T-cell (primary cell): ENCODE results near the gene VAMP3. TPM values are rescaled to one million over a fixed set of nuclear protein-coding genes. Genes with fewer than 3 reads are reported as not detected.

ENCODE experiments used
- ATAC-seq, 4 experiments: fragments of 200-7000 bp in 3 of 4; fragments of 150-1000 bp in 1 of 4; cut with Tn5 transposase; replicated peaks in 1 of 4; 1 replicate in 3 of 4; 2 replicates in 1 of 4; pipeline ENCODE4 v1.10.0; 2021; ENCODE audit warnings: moderate library complexity in 3 of 4, mild to moderate bottlenecking in 2 of 4, moderate number of reproducible peaks in 1 of 4
- CTCF ChIA-PET, 2 donors: fragments of 300-600 bp; sonication (Branson Sonifier 250); formaldehyde crosslinking; loops; one replicate each; lab custom pipeline; 2022; ENCODE audit warnings: antibody characterized with exemption in 2 of 2; lab: Charles Lee
- POLR2A ChIA-PET, 2 donors: fragments of 300-600 bp; sonication (Branson Sonifier 250); formaldehyde crosslinking; loops; one replicate each; lab custom pipeline; 2022; ENCODE audit warnings: antibody characterized with exemption in 2 of 2; lab: Charles Lee
- DNase-seq, 35 experiments: peaks; one replicate each; pipeline versions ENCODE4 v3.0.0 to v3.0.0-alpha.2; 2013 to 2023
- H3K27ac ChIP-seq: one replicate; pipeline ENCODE4 v1.5.1; 2013; ENCODE audit warnings: low read length
- H3K27me3 ChIP-seq, 2 experiments: replicated peaks in 1 of 2; 1 replicate in 1 of 2; 2 replicates in 1 of 2; pipeline versions ENCODE4 v1.6.1 to v1.7.0; 2013; ENCODE audit warnings: low read length in 1 of 2, mixed read lengths in 1 of 2; ENCODE audit not compliant: control insufficient read depth in 2 of 2, insufficient read depth in 2 of 2; ENCODE audit errors: extremely low read depth in 1 of 2
- H3K36me3 ChIP-seq, 2 donors: 1 replicate in 1 of 2; 2 replicates in 1 of 2; pipeline versions ENCODE4 v1.6.1 to v1.7.0; 2013; ENCODE audit warnings: low read length in 1 of 2; ENCODE audit not compliant: control insufficient read depth in 2 of 2, insufficient read depth in 1 of 2; ENCODE audit errors: extremely low read depth in 1 of 2
- H3K4me1 ChIP-seq, 2 experiments: 1 replicate in 1 of 2; 2 replicates in 1 of 2; pipeline versions ENCODE4 v1.6.1 to v1.7.0; 2013; ENCODE audit warnings: low read length in 2 of 2, mixed read lengths in 1 of 2; ENCODE audit not compliant: insufficient read depth in 2 of 2, control insufficient read depth in 1 of 2; ENCODE audit errors: extremely low read depth in 1 of 2
- H3K4me3 ChIP-seq, 2 donors: 1 replicate in 1 of 2; 2 replicates in 1 of 2; pipeline versions ENCODE4 v1.5.1 to v1.7.0; 2013; ENCODE audit warnings: mild to moderate bottlenecking in 2 of 2, low read length in 1 of 2, moderate library complexity in 1 of 2; ENCODE audit not compliant: control insufficient read depth in 1 of 2; ENCODE audit errors: extremely low read depth in 1 of 2
- H3K9me3 ChIP-seq: 2 replicates; pipeline ENCODE4 v1.7.0; 2013
- H3K27ac Mint-ChIP-seq, 2 donors: one replicate each; pipeline ENCODE4 v1.8.0; 2020 to 2021; ENCODE audit warnings: mild to moderate bottlenecking in 2 of 2, mixed read lengths in 2 of 2
- H3K27me3 Mint-ChIP-seq, 2 donors: one replicate each; pipeline ENCODE4 v1.8.0; 2021 to 2022; ENCODE audit warnings: mixed read lengths in 2 of 2
- H3K36me3 Mint-ChIP-seq: one replicate; pipeline ENCODE4 v1.8.0; 2021; ENCODE audit warnings: mixed read lengths
- H3K4me1 Mint-ChIP-seq, 3 donors: one replicate each; pipeline ENCODE4 v1.8.0; 2020 to 2022; ENCODE audit warnings: mixed read lengths in 3 of 3, mild to moderate bottlenecking in 1 of 3
- H3K4me3 Mint-ChIP-seq, 3 donors: one replicate each; pipeline ENCODE4 v1.8.0; 2020 to 2022; ENCODE audit warnings: mild to moderate bottlenecking in 3 of 3, mixed read lengths in 3 of 3, moderate library complexity in 3 of 3
- H3K9me3 Mint-ChIP-seq, 3 donors: one replicate each; pipeline ENCODE4 v1.8.0; 2020 to 2022; ENCODE audit warnings: mixed read lengths in 3 of 3
- WGBS: methylation state at CpG from one replicate; pipeline ENCODE4 v1.1.5; 2013; ENCODE audit warnings: missing lambda C conversion rate; ENCODE audit not compliant: insufficient coverage; 5-methylcytosine and 5-hydroxymethylcytosine counted together
- total RNA-seq, 35 experiments: library from RNA in 6 of 35; stranded (reverse) in 6 of 35; fragments of 120-200 nt in 1 of 35; gene quantifications; one replicate each; pipeline versions ENCODE4 v1.2.1 to v1.2.4 and lab custom pipeline; 2013 to 2026

VAMP3 gene
- total RNA-seq, 5 donors from 2014 or later (not counting 1 experiment from before 2014, with no cell fraction given), result 39.2 to 57.3 (median 53.3) TPM

GRCh38 chr1:7808253-7808844 lies 37.3 kb downstream of the VAMP3 start:
- H3K4me1 Mint-ChIP-seq, result no peaks in the 10 kb centered on the region
- H3K4me3 Mint-ChIP-seq, result no peak overlapping the region
- ATAC-seq, result peak in 2 of 4 experiments; percentile 41 to 50
- ChIA-PET POLR2A (no interaction called here), CTCF (interaction anchor here (0.7 to 1.1 kb wide), 5 partner anchors 16 to 141 kb away, joined by 3 to 4 read pairs (median 4); no protein-coding TSS in a partner anchor)
- H3K4me3 ChIP-seq, result no peak overlapping the region
- no peaks in the 10 kb centered on the region for H3K27me3 ChIP-seq
- no peak overlapping the region for H3K27ac Mint-ChIP-seq
- no peaks in the 10 kb centered on the region for H3K9me3 ChIP-seq
- H3K9me3 Mint-ChIP-seq, result peaks cover 0 to 6% (median 4%) of the 10 kb centered on the region in 3 donors
- no CpG with 5 or more reads among the region's 1 CpG for WGBS
- H3K36me3 Mint-ChIP-seq, result peaks cover 34% of the 10 kb centered on the region
- peak in 1 of 35 experiments; percentile 49 for DNase-seq
- H3K27ac ChIP-seq, result no peak overlapping the region
- H3K27me3 Mint-ChIP-seq, result no peaks in the 10 kb centered on the region
- peaks cover 0 to 41% of the 10 kb centered on the region in 2 donors for H3K36me3 ChIP-seq
- no peaks in the 10 kb centered on the region for H3K4me1 ChIP-seq

GRCh38 chr1:7809742-7810141 lies 38.6 kb downstream of the VAMP3 start:
- Histone ChIP-seq H3K9me3 (peaks cover 2% of the 10 kb centered on the region), H3K27me3 (no peaks in the 10 kb centered on the region), H3K36me3 (peaks cover 0 to 33% of the 10 kb centered on the region in 2 donors), H3K4me1 (no peaks in the 10 kb centered on the region), H3K27ac (no peak overlapping the region), H3K4me3 (no peak overlapping the region)
- ATAC-seq (no peak), DNase-seq (no peak)
- Mint-ChIP-seq H3K4me3 (no peak overlapping the region), H3K27ac (no peak overlapping the region), H3K27me3 (no peaks in the 10 kb centered on the region), H3K9me3 (peaks cover 6 to 17% (median 13%) of the 10 kb centered on the region in 3 donors), H3K36me3 (peaks cover 45% of the 10 kb centered on the region), H3K4me1 (no peaks in the 10 kb centered on the region)
- ChIA-PET POLR2A (no interaction called here), CTCF (no interaction called here)
- WGBS, result 97% methylated on average over 8 of the region's 13 CpGs

GRCh38 chr1:7810395-7810794 lies 39.3 kb downstream of the VAMP3 start:
- POLR2A ChIA-PET, result no interaction called here
- Histone ChIP-seq H3K36me3 (peaks cover 0 to 31% of the 10 kb centered on the region in 2 donors), H3K27ac (no peak overlapping the region), H3K4me3 (no peak overlapping the region), H3K27me3 (no peaks in the 10 kb centered on the region), H3K4me1 (no peaks in the 10 kb centered on the region), H3K9me3 (peaks cover 2% of the 10 kb centered on the region)
- peaks cover 9 to 17% (median 13%) of the 10 kb centered on the region in 3 donors for H3K9me3 Mint-ChIP-seq
- DNase-seq (no peak), ATAC-seq (no peak)
- no peak overlapping the region for H3K4me3 Mint-ChIP-seq
- H3K4me1 Mint-ChIP-seq, result no peaks in the 10 kb centered on the region
- 90% methylated on average over 5 of the region's 7 CpGs for WGBS
- CTCF ChIA-PET, result no interaction called here
- H3K27ac Mint-ChIP-seq, result no peak overlapping the region
- H3K36me3 Mint-ChIP-seq, result peaks cover 44% of the 10 kb centered on the region
- H3K27me3 Mint-ChIP-seq, result no peaks in the 10 kb centered on the region

GRCh38 chr1:7811476-7811875 lies 40.4 kb downstream of the VAMP3 start:
- H3K9me3 Mint-ChIP-seq, result peaks cover 9 to 17% (median 13%) of the 10 kb centered on the region in 3 donors

GRCh38 chr1:7813677-7814373 lies 42.7 kb downstream of the VAMP3 start:
- Histone ChIP-seq H3K27ac (no peak overlapping the region), H3K27me3 (no peaks in the 10 kb centered on the region), H3K36me3 (peaks cover 0 to 19% of the 10 kb centered on the region in 2 donors), H3K4me1 (no peaks in the 10 kb centered on the region), H3K9me3 (peaks cover 2% of the 10 kb centered on the region), H3K4me3 (no peak overlapping the region)
- H3K36me3 Mint-ChIP-seq, result peaks cover 38% of the 10 kb centered on the region
- ChIA-PET POLR2A (no interaction called here), CTCF (no interaction called here)
- H3K27ac Mint-ChIP-seq, result no peak overlapping the region
- ATAC-seq (no peak), DNase-seq (no peak)
- no peaks in the 10 kb centered on the region for H3K4me1 Mint-ChIP-seq
- no peak overlapping the region for H3K4me3 Mint-ChIP-seq
- peaks cover 9 to 17% (median 13%) of the 10 kb centered on the region in 3 donors for H3K9me3 Mint-ChIP-seq
- WGBS, result 96% methylated on average over 3 of the region's 3 CpGs
- H3K27me3 Mint-ChIP-seq, result no peaks in the 10 kb centered on the region

More at GRCh38 chr1:7811476-7811875, 40.4 kb downstream of the VAMP3 start:
- WGBS, result 83% methylated on average over 6 of the region's 6 CpGs
- Histone ChIP-seq H3K9me3 (peaks cover 2% of the 10 kb centered on the region), H3K4me3 (no peak overlapping the region), H3K4me1 (no peaks in the 10 kb centered on the region), H3K27me3 (no peaks in the 10 kb centered on the region), H3K27ac (no peak overlapping the region), H3K36me3 (peaks cover 0 to 24% of the 10 kb centered on the region in 2 donors)
- DNase-seq (no peak), ATAC-seq (no peak)
- POLR2A ChIA-PET, result no interaction called here
- CTCF ChIA-PET, result no interaction called here
- Mint-ChIP-seq H3K4me1 (no peaks in the 10 kb centered on the region), H3K4me3 (no peak overlapping the region), H3K27me3 (no peaks in the 10 kb centered on the region), H3K27ac (no peak overlapping the region), H3K36me3 (peaks cover 45% of the 10 kb centered on the region)

- Histone ChIP-seq H3K27me3 (no peaks in the 10 kb centered on the region), H3K36me3 (peaks cover 0 to 11% of the 10 kb centered on the region in 2 donors), H3K27ac (no peak overlapping the region), H3K4me1 (peaks cover 0 to under 1% of the 10 kb centered on the region in 2 experiments), H3K9me3 (no peaks in the 10 kb centered on the region), H3K4me3 (no peak overlapping the region)
- WGBS, result no CpG with 5 or more reads among the region's 3 CpGs
- Mint-ChIP-seq H3K9me3 (no peaks in the 10 kb centered on the region), H3K36me3 (peaks cover 36% of the 10 kb centered on the region), H3K27me3 (no peaks in the 10 kb centered on the region), H3K27ac (no peak overlapping the region), H3K4me3 (no peak overlapping the region), H3K4me1 (peaks cover 0 to 2% (median under 1%) of the 10 kb centered on the region in 3 donors)
- POLR2A ChIA-PET, result no interaction called here
- ATAC-seq, result no peak
- CTCF ChIA-PET, result no interaction called here
- no peak for DNase-seq
These were observed 50.2 kb downstream of the VAMP3 start for GRCh38 chr1:7821282-7821681.
